ENCODE data around the gene COQ4. TPM values are rescaled to one million over a fixed set of nuclear protein-coding genes. Genes with fewer than 3 reads are reported as not detected.

The COQ4 gene
- total RNA-seq, 6 experiments from 2014 or later: 29.8 to 33.3 (median 31.3) TPM

- Mint-ChIP-seq H3K27ac (peak within 1 kb of the TSS; percentile 72), H3K9me3 (no peaks in the 10 kb centered on the region)
- TF ChIP-seq CTCF (IDR thresholded peaks at IDR 0.05): no peak; the same call in 1 of the 2 replicates
Measured at GRCh38 chr9:128339761-128340690, 17.4 kb downstream of the COQ4 start, which contains the start of gene SLC27A4. SLC27A4 (plus strand) TSS chr9:128340527; CDS start chr9:128343133, 2,606 bp downstream.

GRCh38 chr9:128340691-128341434, 18.2 kb downstream of the COQ4 start:
- Mint-ChIP-seq H3K36me3 (ENCODE audit: low read depth) (no peaks in the 10 kb centered on the region), H3K4me1 (ENCODE audit: low read depth) (peaks cover 7% of the 10 kb centered on the region), H3K27ac (peak overlapping the region; percentile 67), H3K4me3 (peak overlapping the region; percentile 89), H3K27me3 (ENCODE audit: insufficient read depth) (no peaks in the 10 kb centered on the region; the same call in 1 of the 2 replicates), H3K9me3 (no peaks in the 10 kb centered on the region)
- DNase-seq: no peak
- TF ChIP-seq CTCF (IDR thresholded peaks at IDR 0.05): no peak

More at GRCh38 chr9:128339761-128340690, 17.4 kb downstream of the COQ4 start, which contains the start of gene SLC27A4:
- Mint-ChIP-seq H3K27me3 (ENCODE audit: insufficient read depth) (no peaks in the 10 kb centered on the region; the same call in 1 of the 2 replicates), H3K4me3 (peak within 1 kb of the TSS; percentile 89), H3K36me3 (ENCODE audit: low read depth) (no peaks in the 10 kb centered on the region), H3K4me1 (ENCODE audit: low read depth) (peaks cover 7% of the 10 kb centered on the region)
- peak; percentile 72 for DNase-seq

GRCh38 chr9:128341435-128341849, 18.8 kb downstream of the COQ4 start:
- Mint-ChIP-seq H3K4me1 (ENCODE audit: low read depth) (peaks cover 7% of the 10 kb centered on the region), H3K27me3 (ENCODE audit: insufficient read depth) (no peaks in the 10 kb centered on the region; the same call in 1 of the 2 replicates), H3K36me3 (ENCODE audit: low read depth) (no peaks in the 10 kb centered on the region), H3K27ac (peak overlapping the region; percentile 67), H3K4me3 (peak overlapping the region; percentile 89), H3K9me3 (no peaks in the 10 kb centered on the region)
- DNase-seq: peak; percentile 60
- TF ChIP-seq CTCF (IDR thresholded peaks at IDR 0.05): peak; percentile 77

- TF ChIP-seq CTCF (IDR thresholded peaks at IDR 0.05): no peak
- Mint-ChIP-seq H3K27ac (no peak overlapping the region), H3K4me1 (ENCODE audit: low read depth) (peaks cover 7% of the 10 kb centered on the region), H3K4me3 (no peak overlapping the region), H3K9me3 (no peaks in the 10 kb centered on the region), H3K27me3 (ENCODE audit: insufficient read depth) (no peaks in the 10 kb centered on the region; the same call in 1 of the 2 replicates), H3K36me3 (ENCODE audit: low read depth) (no peaks in the 10 kb centered on the region)
- DNase-seq: no peak
Measured at GRCh38 chr9:128342971-128343680, 20.5 kb downstream of the COQ4 start.

GRCh38 chr9:128343855-128344254, 21.2 kb downstream of the COQ4 start:
- Mint-ChIP-seq H3K4me1 (ENCODE audit: low read depth) (peaks cover 7% of the 10 kb centered on the region), H3K9me3 (no peaks in the 10 kb centered on the region), H3K4me3 (no peak overlapping the region), H3K27me3 (ENCODE audit: insufficient read depth) (no peaks in the 10 kb centered on the region; the same call in 1 of the 2 replicates), H3K36me3 (ENCODE audit: low read depth) (no peaks in the 10 kb centered on the region), H3K27ac (no peak overlapping the region)
- TF ChIP-seq CTCF (IDR thresholded peaks at IDR 0.05): no peak
- DNase-seq: no peak
